NCI-H187 (cell line): ENCODE data around the gene HOMER2.
"Not testable (repeated sequence)": the region's sequence is repeated elsewhere in the genome, so short reads cannot be mapped to it uniquely, and the experiment has no call there.

Experiments used
- DNase-seq, 2 experiments: peaks; one replicate each; lab custom pipeline; 2025; lab: John Stamatoyannopoulos, UW

HOMER2 gene

GRCh38 chr15:82894971-82895520, 57.5 kb downstream of the HOMER2 start:
- DNase-seq: no peak

GRCh38 chr15:82893473-82893872, 59.0 kb downstream of the HOMER2 start:
- DNase-seq: not testable (repeated sequence)

DNA sequence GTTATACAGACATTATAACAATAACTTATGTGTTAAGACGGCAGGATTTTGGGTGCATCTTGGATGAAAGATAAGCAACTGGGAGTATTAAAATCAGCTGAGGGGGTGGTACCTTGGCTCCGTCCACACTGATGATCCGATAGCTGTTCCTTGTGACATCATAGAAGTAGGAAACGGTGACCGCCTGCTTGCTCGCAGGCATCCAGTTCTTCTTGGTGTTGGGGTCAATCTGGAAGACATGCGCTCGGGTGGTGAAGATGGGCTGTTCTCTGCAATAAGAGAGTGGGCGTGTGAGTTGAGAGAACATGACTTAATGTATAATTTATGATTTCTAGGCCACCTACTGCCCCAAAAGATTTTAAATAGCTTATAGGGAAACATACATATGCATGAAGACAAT, 59.9 kb downstream of the HOMER2 start:
- DNase-seq: no peak

DNA sequence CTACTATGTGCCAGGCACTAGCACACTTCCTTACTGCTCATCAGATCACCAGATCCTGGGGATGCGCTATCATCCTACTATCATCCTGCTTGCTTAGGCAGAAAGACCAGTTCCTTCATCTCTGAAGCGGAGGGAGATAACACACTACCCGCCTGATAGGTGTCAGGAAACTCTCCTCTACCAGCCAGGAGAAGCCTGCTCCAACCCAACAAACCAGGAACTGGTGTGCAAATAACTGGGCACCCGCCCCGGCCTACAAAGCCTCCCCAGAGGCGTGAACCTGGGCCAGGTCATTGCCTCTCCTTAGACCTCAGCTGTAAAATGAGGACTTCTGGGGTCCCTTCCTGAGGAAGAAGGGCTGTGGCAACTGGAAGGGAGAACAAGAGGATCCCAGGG, 61.5 kb downstream of the HOMER2 start:
- no peak for DNase-seq

DNA sequence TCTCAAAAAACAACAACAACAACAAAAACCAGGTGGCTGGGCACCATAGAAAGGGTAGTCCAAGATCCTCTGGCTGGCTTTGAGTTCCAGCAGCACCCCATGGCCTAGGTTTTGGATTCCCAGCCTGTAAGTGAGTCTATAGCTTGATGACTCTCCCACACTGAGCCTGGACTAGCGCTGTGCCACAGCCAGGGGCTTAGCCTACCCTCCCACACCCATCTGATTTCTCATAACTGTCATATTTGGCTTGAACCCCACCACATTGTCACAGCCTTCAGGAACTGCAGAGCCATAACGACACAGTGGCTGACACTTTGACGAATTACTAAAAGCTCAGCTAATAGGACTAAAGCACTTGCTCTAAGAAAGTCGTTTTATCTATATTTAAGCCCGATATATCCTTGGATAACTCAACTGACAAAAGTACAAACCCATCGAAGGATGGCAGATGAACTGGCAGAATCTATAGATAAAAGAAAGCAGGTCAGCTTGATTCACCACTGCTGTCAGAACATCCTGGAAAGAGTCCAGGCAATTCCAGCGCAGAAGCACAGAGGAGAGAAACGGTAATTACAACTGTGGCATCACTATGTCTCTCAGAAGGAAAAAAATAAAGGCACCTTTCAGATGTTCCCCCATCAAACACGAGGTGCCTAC, 62.1 kb downstream of the HOMER2 start:
- DNase-seq: no peak

DNA sequence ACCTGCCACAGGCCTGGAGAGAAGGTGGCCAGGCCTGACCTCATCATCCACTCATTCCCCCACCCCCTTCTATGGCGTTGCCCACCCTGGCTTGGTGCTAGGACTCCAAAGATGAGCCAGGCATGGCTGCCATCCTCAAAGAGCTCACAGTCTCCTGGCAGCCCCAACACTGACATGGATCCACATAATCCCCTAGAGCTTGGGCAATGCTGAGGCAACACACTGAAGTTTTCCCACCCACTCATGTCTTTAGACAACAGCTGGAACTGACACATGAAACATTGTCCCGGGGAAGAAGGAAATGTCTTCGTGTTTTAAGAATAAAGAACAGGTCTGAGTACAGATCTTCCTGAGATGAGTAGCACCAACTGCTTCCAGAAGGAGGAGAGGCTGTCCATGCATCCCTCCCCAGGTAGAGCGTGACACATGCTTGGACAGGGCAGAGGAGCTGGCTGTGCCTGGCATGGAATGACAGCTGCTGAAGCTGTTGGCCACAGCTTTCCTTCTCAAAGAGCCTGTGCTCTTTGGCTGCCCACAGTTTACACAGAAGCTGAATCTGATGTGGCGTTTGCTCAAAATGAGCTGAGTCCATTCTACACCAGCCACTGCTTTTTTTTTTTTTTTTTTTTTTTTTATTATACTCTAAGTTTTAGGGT, 70.1 kb downstream of the HOMER2 start:
- DNase-seq: no peak

DNA sequence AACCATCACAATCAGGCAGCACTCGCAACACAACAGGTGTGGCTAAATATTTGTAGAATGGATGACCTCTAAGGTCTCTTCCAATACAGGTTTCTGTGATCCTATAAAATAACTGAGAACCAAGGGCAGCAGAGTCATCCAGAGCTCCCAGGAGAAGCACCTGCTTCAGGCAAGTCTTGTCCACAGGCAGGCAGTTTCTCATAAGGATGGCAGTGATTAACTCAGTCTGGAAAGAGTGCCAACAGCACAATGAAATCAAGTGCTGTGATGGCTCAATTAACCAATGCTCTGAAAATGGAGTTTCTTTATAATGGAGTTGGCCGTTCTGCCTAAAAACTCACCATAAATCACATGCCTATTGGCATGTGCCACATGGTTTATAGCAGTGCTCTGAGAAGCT, 70.8 kb downstream of the HOMER2 start:
- DNase-seq: no peak

DNA sequence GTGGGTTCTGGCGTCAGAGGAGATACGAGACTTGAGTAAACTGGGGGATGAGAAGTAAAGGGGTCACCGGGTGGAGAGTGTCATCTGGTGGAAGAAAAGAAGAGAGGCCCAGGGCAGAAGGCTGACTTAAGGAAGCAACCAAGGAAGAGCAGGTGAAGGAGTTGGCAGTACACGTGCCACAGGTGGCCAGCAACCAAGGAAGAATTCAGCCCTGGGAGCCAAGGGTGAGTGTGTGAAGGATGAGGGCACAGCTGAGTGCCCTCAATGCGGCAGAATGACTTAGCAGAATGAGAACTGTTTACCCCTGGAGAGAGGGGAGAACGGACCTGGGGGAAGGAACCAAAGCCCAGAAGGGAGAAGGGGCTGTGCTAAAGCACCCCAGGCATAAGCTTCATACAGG, 71.8 kb downstream of the HOMER2 start:
- no peak for DNase-seq

DNA sequence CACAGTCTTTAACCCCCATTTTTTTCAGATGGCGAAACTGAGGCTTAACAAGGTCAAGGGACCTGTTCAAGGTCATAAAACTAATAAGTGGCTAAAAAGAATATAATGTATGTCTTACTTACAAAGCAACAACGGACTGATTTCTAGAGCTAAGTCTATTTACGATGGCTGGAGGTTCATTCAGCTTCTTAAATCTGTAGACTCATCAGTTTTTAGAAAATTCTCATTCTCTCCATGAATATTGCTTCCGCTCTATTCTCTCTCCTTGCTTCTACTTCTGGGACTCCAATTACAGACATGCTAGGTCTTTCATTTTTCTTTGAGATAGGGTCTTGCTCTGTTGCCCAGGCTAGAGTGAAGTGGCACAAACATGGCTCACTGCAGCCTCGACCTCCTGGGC, 74.2 kb downstream of the HOMER2 start:
- no peak for DNase-seq

DNA sequence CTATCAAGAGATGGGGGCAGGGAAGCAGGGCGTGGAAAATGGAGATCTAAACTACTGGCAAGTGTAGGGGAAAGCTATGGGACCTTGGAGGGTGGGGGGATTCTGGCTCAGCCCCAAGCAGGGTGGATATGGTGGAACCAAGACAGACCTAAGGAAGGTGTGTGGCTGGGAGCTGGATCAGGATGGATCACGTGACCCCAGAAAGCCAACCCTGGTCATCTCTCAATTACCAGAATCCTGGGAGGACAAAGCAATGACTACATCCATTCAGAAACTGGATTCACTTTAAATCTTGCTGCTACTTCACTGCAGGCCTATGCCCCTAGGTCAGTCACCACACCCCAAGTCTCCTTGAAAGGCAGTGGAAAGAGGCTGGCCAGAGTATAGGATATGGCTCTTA, 74.7 kb downstream of the HOMER2 start:
- no peak for DNase-seq

DNA sequence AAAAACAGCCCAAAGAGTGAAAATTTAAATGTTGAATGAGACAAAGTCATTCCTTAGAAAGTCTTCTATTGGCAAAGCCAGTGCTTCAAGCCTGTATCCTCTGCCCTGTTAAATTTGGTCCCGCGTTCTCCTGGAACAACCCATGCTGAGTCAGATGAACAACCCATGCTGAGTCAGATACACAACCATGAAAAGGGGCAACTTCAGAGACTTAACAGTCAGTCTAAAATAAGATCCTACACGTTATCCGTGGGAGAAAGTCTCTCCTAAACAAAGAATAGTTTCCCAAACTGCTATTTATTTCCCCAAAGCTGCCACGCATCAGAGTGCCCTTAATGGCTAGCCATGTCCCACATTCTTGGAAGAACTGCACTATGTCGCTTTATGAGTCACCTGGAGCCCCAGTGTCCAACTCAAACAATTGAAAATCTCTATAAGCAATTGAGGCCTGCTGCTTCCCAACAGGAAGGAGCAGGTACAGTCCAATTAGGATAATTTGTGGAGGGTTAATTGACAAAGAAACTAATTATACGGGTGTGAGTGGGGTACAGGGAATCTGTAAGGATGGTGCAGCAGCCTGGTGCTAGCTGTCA, 77.0 kb downstream of the HOMER2 start:
- DNase-seq: no peak

DNA sequence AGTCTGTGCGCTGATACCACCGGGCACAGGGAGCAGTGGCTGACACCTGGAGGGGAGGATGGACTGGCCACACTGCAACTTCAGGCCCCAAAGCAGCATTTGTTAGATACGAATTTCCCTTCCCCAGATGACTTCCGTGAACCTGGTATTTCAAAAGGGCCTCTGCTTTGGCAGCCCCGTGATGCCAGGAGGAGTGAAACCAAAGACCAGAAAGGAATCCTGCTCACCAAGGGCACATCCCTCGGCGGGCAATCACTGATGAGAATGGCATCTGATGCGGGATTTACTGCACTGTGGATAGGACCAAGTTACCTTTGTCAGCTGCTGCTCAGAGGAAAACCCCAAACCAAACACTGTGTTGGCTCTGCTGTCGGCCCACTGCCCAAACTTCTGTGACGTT, 77.6 kb downstream of the HOMER2 start:
- no peak for DNase-seq

DNA sequence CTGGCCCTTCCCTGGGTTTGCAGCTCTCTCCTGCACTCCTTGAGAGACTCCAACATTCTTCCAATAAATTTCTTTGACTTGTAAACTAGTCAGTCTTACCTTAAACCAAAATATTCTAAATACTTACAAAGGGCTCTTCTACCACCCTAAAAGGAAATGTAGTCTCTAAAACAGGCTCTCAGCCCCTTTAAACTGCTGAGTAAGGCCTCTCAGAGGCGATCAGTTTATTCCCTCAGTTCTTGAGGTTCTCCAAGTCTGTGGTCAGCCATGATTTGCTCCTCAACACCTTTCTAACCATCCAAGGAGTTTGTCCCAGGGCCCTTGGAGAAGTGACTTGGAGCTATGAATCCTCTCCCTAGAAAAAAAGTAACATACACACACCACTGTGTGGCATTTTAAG, 78.3 kb downstream of the HOMER2 start:
- DNase-seq: no peak

DNA sequence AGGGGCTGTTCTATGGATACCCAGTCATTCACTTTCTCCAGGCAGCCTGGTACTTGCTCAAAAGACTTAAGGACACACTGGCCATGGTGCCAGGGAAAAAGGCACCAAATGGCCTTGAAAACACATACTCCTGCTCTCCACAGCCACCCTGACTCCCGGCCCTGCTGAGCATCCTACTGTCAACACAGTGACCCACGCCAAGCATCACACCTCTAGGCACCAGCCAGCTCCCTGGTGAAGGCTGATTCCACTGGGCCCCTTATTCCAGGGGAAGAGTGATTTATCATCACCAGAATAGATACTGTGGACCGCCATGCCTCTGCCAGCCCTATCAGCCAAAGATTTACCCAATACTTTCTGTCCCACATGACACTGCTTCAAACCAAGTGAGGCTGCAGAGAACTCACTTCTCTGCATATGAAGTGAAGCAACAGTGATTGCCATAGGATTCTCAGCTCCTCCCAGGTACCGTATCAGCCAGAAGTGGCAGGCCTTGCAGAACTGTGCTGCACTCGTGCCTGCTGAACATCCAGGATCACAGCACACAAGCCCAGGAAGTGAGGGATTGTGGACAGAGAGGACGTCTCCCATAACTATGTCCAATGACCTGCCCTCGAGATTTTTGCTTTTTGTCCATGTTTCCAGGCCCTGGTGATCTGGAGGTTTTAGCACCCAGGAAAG, 79.4 kb downstream of the HOMER2 start:
- DNase-seq: no peak

DNA sequence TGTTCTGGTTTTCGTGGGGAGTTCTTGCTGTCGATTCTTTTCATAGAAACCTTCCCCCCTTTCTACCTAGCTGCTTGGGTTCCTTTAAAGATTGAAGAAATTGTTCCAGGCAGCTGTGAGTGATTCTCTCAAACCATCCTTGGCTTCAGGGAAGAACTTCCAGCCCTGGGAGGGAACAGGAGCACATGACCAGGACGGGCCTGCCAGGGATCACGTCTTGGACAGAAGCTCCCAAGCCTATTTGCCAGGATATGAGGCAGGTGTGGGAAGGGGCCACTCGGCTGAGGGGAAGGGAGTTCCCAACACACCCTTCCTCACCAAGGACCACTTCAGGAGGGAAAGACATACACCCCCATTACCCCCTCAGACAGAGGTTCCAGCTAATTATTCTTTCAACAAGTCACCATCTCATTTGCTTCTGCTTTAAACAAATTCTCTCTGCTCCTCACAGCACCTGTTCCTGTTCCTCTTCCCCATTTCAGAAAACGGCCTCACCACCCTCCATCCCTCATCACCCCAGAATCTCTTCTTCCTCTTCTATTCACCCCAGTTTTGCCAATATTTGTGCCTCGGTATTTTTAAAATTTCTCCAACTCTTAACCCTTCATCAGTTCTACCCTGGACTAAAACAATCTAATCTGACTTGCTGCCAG, 80.6 kb downstream of the HOMER2 start:
- no peak for DNase-seq

DNA sequence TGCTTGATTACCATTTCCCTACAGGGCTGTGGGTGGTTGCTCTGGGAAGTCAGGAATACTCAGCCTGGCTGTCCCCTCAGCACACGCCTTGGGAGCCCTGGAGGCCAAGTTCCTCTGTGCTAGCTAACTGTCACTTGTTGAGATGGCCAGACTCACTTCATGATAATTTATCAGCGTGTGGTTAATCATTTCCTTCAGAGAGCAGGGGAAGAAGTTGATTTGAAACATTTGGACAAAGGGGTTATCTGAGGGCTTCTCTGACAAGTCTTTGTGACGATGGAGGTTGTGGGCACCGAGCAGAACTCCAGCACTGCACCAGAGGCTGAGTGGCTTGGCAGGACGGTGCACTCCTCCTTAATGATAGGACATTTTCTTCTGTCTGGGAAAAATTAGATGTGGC, 81.2 kb downstream of the HOMER2 start:
- no peak for DNase-seq

GRCh38 chr15:82870727-82871320, 81.7 kb downstream of the HOMER2 start:
- DNase-seq: no peak

- DNase-seq: not testable (repeated sequence)
These were observed 86.5 kb downstream of the HOMER2 start for GRCh38 chr15:82865981-82866380.

- not testable (repeated sequence) for DNase-seq
These were observed 86.9 kb downstream of the HOMER2 start for GRCh38 chr15:82865581-82865980.

GRCh38 chr15:82864967-82865366, 87.6 kb downstream of the HOMER2 start:
- DNase-seq: no peak

DNA sequence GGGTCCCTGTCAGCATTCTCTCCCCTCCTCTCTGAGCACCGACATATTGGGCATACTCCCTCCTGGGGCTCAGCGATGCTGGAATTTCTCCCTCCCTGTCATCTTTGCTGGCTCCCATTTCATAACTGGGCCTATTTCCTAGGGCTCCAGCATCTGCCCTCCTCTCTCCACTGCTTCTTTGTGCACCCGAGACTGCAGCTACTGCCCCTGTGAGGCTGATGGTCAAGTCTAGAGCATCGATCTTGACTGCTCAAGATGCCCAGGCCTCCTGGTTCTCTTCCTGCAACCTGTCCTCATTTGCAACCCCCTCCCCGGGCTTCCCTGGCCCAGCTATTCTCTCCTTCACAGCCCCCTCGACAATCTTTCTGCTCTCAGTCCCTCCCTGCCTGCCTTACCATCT, 89.6 kb downstream of the HOMER2 start:
- DNase-seq: no peak

- no peak for DNase-seq
These were observed 93.6 kb downstream of the HOMER2 start for GRCh38 chr15:82858932-82859331.
